ENCODE data around the gene SIRT7. TPM values are rescaled to one million over a fixed set of nuclear protein-coding genes. Genes with fewer than 3 reads are reported as not detected.

The SIRT7 gene, protein sequence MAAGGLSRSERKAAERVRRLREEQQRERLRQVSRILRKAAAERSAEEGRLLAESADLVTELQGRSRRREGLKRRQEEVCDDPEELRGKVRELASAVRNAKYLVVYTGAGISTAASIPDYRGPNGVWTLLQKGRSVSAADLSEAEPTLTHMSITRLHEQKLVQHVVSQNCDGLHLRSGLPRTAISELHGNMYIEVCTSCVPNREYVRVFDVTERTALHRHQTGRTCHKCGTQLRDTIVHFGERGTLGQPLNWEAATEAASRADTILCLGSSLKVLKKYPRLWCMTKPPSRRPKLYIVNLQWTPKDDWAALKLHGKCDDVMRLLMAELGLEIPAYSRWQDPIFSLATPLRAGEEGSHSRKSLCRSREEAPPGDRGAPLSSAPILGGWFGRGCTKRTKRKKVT
- 9.0 TPM for total RNA-seq

DNA sequence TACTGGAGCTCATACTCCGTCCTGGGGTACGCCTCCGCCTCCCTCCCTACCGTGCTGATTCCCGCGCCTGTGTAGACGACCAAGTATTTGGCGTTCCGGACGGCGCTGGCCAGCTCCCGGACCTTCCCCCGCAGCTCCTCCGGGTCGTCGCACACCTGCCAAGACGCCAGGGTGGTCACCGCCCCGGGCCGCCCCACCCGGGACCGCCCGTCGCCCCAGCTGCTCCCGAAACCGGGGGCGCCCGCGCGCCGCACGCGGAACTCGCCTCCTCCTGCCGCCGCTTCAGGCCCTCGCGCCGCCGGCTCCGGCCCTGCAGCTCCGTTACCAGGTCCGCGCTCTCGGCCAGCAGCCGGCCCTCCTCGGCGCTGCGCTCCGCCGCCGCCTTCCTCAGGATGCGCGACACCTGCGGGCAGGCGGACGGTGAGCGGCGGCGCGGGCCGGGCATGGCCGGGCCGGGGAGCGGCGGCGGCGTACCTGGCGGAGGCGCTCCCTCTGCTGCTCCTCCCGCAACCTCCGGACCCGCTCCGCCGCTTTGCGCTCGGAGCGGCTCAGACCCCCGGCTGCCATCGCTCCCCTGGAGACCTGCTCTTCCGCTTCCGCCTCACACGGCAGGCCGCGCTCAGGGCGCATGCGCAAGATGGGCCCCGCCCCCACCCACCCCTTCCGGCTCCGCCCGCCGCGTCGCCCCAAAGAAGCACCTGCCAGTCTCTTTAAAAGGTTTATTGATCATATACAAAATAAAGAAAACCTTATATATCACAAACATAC lies at the start of gene SIRT7:
SIRT7 (minus strand) TSS at position 612 of the 768 bp plus-strand sequence; CDS start at position 567, 45 bp downstream.

DNA sequence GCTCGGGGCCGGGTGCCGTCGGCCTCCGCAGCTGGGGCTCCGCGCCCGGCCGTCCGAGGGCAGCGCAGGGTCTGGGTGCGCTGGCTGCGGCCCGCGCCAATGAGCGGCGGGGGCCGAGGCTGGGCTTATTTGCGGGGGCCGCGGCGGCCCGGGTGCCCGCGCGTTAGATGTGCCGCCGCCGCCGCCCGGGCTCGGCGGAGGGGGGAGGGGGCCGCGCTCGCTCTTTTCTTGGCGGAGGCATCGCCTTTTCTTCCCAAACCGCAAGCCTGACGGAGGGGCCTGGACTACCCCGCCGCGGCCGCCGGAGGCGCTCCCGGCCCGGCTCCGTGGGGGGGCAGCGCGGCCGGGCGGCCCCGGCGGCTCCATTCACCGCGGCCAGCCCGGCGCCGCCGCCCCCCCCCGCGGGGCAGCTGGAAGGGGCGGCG lies 43.1 kb upstream of the SIRT7 start, which contains the start of gene NOTUM:
NOTUM (minus strand) TSS at position 101 of the 425 bp plus-strand sequence. CDS start 278 bp downstream, outside the sequence.

GRCh38 chr17:81947189-81947588 lies 29.2 kb upstream of the SIRT7 start, which contains the start of gene MYADML2:
Gene MYADML2 (minus strand): TSS chr17:81947233. CDS start chr17:81941741, 5,492 bp downstream.

GRCh38 chr17:81927653-81928543 lies 9.9 kb upstream of the SIRT7 start, which contains the start of gene MAFG:
Gene MAFG (minus strand): TSS chr17:81927735. CDS start chr17:81923185, 4,550 bp downstream.

DNA sequence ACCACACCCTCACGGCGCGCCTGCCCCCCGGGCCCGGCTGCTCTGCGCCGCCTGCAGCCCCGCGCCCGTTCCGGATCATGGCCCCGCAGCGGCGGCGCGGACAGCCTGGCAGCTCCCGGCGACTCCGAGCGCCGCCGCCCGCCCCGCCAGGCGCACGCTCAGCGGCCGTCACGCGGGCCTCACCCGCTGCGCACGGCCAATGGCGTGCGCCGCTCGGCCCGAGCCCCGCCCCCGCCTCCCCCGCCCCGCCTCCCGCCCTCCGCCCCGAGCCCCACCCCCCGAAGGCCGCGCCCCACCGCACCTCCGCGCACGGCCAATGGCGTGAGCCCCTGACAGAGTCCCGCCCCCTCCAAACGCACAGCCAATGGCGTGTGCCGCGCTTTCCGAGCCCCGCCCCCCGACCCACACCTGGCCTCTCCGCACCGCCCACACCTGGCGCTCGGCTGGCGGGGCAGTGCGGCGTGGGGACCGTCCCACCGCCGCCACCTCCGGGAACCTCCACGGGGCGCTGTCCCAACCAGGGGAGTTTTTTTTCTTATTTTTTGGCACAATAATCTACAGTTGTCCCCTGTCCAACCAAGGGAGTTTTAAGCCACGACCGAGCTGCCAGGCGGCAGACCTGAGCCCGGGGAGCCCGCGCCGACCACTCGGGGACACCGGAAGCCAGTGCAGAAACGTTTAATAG lies 6.6 kb downstream of the SIRT7 start, which contains the start of gene PCYT2:
PCYT2 (minus strand) TSS at position 123 of the 685 bp plus-strand sequence; CDS start at position 79, 44 bp downstream.

DNA sequence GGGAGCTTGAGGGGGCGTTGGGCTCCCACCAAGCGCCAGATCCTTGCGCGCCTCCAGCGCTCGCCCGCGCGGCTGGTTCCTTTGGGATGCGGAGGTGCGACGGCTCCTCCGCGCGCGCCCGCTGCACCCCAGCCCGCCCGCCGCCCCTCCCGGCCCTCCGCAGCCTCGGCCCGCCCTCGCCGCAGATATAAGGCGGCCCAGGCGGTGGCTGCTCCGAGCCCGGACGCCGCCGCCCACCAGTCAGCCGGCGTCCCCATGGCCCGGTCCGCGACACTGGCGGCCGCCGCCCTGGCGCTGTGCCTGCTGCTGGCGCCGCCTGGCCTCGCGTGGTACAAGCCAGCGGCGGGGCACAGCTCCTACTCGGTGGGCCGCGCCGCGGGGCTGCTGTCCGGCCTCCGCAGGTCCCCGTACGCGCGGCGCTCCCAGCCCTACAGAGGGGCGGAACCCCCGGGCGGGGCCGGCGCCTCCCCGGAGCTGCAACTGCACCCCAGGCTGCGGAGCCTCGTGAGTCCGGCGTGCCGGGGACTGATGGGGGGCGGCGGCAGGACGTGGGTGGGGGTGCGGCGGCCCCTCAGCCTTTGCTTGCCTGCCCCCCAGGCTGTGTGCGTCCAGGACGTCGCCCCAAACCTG lies 15.8 kb downstream of the SIRT7 start, which contains the start of gene NPB:
NPB (plus strand) TSS at position 216 of the 630 bp plus-strand sequence; CDS start at position 256, 40 bp downstream.

GRCh38 chr17:81870981-81871386 lies 47.0 kb downstream of the SIRT7 start, which contains the start of gene ARHGDIA:
Gene ARHGDIA (minus strand): TSS chr17:81871337. CDS start chr17:81869930, 1,407 bp downstream.

Other genes with a start within 250 kb of the SIRT7 start
- 43.1 TPM for gene ARL16, start 234.4 kb downstream of the SIRT7 start, total RNA-seq
- 47.1 TPM for gene HGS, start 234.2 kb downstream of the SIRT7 start, total RNA-seq
- gene MRPL12, start 214.8 kb downstream of the SIRT7 start, total RNA-seq: 8.5 TPM
- 13.6 TPM for gene SLC25A10, start 205.9 kb downstream of the SIRT7 start, total RNA-seq
- gene GCGR, start 114.0 kb downstream of the SIRT7 start, total RNA-seq: not detected
- 88.1 TPM for gene MCRIP1, start 84.9 kb downstream of the SIRT7 start, total RNA-seq
- gene PPP1R27, start 83.1 kb downstream of the SIRT7 start, total RNA-seq: not detected
- gene P4HB, start 57.6 kb downstream of the SIRT7 start, total RNA-seq: 90.9 TPM
- 33.2 TPM for gene ARHGDIA, start 46.8 kb downstream of the SIRT7 start, total RNA-seq
- 80.3 TPM for gene ALYREF, start 26.6 kb downstream of the SIRT7 start, total RNA-seq
- 69.2 TPM for gene ANAPC11, start 26.5 kb downstream of the SIRT7 start, total RNA-seq
- 4.2 TPM for gene NPB, start 15.9 kb downstream of the SIRT7 start, total RNA-seq
- gene PCYT2, start 6.8 kb downstream of the SIRT7 start, total RNA-seq: 28.8 TPM
- 18.5 TPM for gene MAFG, start 9.6 kb upstream of the SIRT7 start, total RNA-seq
- gene PYCR1, start 19.1 kb upstream of the SIRT7 start, total RNA-seq: 27.5 TPM
- 1.8 TPM for gene MYADML2, start 29.1 kb upstream of the SIRT7 start, total RNA-seq
- gene NOTUM, start 43.0 kb upstream of the SIRT7 start, total RNA-seq: 0.69 TPM
- gene ASPSCR1, start 59.5 kb upstream of the SIRT7 start, total RNA-seq: 22.6 TPM
- 29.8 TPM for gene CENPX, start 104.7 kb upstream of the SIRT7 start, total RNA-seq
- gene LRRC45, start 105.1 kb upstream of the SIRT7 start, total RNA-seq: 11.3 TPM
- 122 TPM for gene RAC3, start 113.5 kb upstream of the SIRT7 start, total RNA-seq
- gene DCXR, start 119.5 kb upstream of the SIRT7 start, total RNA-seq: 33.7 TPM
- gene RFNG, start 133.6 kb upstream of the SIRT7 start, total RNA-seq: 20.1 TPM
- 84.0 TPM for gene GPS1, start 133.7 kb upstream of the SIRT7 start, total RNA-seq
- 20.1 TPM for gene DUS1L, start 147.6 kb upstream of the SIRT7 start, total RNA-seq
- gene FASN, start 180.1 kb upstream of the SIRT7 start, total RNA-seq: 119 TPM

Data from diencephalon (tissue), 1 donor.